DLD1 (cell line): ENCODE results near the gene F2R.
"Not testable (repeated sequence)": the region's sequence is repeated elsewhere in the genome, so short reads cannot be mapped to it uniquely, and the experiment has no call there.

Source experiments
- in situ Hi-C: cut with HindIII; loops from 2 replicates; pipeline ENCODE4 v1.10.0; 2017; ENCODE audit warnings: low sequenced_read_pairs

The F2R gene

DNA sequence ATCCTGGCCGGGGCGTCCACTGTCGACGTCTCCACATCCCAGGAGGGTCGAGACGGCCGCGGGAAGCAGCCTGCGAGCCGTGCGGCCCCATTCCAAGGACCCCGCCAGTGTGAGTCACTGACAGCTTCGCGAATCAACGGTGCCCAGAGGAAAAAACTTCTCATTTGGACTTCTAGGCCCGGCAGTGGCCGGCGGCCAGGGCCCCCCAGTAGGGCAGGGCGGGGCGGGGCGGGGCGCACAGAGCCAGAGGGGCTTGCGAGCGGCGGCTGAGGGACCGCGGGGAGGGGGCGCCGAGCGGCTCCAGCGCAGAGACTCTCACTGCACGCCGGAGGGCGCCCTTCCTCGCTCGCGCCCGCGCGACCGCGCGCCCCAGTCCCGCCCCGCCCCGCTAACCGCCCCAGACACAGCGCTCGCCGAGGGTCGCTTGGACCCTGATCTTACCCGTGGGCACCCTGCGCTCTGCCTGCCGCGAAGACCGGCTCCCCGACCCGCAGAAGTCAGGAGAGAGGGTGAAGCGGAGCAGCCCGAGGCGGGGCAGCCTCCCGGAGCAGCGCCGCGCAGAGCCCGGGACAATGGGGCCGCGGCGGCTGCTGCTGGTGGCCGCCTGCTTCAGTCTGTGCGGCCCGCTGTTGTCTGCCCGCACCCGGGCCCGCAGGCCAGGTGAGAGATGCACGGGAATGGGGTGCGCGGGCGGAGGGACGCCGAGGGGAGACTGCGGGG is at the start of gene F2R:
Gene F2R (plus strand): TSS at position 391 of the 720 bp plus-strand sequence. CDS start 182 bp downstream, at position 573.
- in situ Hi-C loops, result no loop called here

DNA sequence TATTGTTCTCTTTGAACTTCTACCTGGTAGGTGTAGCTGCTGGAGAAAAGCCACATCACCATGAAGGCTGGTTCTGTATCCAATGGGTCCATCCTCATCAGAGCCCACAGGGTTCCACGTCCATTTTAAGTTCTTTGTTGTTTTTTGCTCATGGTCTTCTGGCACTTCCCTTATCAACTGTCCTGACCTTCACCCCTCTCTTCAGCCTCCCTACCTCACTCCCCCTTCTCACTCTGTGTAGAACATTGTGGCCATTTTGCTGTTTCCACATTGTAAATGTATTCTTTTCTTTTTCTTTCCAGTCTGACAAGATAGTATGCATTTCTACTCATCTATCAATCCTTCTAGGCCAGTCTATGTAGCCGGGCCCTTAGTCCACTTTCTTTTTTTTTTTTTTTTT is 48.4 kb upstream of the F2R start:
- in situ Hi-C loops, result no loop called here

DNA sequence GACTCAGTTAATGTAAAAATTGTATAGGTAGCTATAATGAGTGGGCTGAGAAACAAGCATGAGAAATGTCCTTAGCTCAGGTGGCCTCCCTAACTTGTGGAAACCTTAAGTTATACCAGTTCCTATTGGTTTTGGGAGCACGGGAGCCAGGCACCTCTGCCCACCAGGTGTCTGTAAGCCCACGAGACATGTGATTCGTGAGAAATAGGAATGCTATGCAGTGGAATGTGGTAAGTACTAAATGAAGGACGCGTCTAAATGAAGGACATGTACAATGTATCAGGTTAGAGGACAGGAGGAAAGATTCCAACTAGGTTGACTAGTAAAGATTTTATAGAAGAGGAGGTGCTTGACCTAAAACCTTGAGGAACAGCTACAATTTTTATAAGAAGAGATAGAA is 46.7 kb upstream of the F2R start:
- in situ Hi-C loops, result no loop called here

DNA sequence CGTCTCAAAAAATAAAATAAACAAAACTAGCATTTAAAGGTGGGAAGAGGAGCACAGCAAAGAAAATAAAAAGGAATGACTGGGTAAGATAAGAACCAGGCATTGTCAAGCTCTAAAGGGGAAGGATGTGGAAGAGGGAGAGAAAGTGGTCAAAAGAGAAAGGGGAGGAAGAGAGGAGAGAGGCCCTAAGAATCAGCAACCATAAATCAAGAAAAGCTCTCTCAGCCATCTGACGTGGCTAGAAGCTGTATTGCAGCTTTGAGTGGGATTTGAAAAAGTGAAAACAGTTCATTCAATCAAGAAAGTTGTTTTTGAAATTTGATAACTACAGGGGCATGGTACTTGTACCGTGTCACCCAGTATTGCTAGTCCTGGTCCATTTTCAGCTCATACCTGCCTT is 45.4 kb upstream of the F2R start:
- in situ Hi-C loops, result no loop called here

DNA sequence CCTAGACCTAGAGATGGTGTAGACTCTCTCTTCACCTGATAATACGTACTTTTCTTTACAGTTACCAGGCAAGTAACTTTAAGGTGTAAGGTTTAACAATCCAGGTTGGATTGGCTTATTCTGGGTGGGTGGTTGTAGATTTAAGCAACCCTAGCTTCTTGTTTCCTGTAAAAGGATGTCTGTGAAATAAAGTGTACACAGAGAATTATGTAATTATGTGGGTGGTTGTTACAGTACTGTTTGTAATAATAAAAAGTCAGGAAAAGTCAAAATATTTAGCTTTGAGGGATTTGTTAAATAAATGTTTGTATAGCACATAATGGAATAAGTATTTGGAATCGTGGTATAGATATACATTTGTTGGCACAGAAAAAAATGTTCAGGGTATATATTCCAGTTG is 43.7 kb upstream of the F2R start:
- in situ Hi-C loops, result no loop called here

DNA sequence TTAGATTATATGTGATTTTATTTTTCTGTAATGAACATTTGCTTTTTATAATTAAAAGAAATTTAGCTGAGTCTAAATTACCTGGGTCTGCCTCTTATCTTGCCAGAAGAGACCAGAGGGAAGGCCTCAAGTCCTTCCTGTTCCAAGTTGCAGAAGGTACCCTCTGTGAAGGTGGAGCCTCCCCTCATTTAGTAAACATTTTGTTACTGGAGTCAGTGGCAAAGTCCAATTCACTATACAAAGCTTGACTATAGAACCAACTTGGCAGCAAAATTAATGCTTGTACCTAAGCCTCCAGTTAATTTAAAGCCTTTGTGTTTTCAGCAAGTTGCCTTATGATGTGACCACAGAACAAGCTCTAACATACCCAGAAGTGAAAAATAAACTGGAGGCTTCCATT is 42.8 kb upstream of the F2R start:
- in situ Hi-C loops, result no loop called here

DNA sequence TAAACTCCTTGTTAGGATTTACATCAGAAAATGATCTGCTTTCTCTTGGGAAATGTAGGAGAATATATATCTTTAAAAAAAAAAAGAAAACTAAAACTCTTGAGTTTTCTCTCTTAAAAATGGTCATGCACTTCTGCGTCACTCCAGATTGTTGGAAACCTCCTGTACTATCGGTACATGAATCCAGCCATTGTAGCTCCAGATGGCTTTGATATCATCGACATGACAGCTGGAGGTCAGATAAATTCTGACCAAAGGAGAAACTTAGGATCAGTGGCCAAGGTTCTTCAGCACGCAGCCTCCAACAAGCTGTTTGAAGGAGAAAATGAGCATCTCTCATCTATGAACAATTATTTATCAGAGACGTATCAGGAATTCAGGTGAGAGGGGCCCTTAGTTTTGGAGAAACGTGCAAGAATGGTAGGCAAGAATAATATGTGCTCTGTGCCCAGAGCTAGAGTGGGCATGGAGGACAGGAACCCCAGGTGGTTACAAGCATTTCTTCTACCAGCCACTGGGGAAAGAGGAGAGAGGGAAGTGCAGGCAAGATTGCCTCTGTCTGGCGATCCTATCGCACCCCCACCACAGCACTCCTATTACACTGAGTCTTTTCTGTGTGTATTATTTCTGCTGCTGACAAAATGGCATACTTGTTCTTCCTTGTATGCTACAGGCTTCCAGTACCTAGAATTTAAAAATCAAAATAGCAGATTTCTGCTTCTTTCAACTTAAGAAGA is 41.4 kb upstream of the F2R start:
- in situ Hi-C loops, result no loop called here

DNA sequence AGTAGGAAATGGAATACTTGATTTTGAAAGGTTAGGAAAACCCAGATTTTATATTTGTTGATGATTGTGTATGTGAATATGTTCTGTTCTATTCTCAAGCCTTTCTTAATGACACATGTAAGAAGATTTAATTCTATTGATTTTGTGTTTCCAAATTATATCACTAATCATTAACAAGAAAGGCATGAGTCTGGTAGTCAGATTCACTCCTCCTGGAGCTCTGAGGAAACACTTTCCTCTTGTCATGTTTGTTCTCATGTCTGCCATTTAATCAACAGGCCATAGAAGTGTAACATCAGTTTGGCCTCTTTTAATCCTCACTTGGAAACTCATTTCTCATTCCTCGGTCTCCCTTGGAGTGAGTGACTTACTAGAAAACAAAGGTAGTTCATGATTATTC is 40.6 kb upstream of the F2R start:
- in situ Hi-C loops, result no loop called here

DNA sequence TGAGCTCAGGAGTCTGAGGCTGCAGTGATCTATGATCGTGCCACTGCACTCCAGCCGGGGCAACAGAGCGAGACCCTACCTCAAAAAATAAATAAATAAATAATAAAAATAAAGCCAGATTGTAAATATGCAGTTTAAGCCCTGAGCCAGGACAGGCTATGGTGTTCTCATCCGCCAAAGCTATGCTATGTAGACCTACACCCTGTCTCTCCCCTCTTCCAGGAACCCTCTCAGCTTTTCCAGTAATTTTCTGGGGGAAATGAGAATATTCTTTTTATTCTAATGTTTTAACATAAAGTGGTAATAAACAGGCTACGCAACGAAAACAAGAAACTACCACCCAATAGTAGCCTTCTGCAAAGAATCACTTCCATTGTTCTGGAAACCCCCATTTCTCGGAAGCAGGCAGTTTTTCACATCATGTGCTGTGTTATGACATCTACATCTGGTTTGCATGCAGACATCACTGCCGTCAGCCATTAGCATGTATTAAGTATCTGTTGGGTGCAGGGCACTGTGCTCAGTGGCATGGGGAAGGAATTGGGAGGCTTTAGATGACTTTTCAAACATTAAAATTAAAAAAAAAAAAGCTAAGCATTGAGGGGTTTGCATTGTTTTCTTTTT is 38.0 kb upstream of the F2R start:
- in situ Hi-C loops, result no loop called here

DNA sequence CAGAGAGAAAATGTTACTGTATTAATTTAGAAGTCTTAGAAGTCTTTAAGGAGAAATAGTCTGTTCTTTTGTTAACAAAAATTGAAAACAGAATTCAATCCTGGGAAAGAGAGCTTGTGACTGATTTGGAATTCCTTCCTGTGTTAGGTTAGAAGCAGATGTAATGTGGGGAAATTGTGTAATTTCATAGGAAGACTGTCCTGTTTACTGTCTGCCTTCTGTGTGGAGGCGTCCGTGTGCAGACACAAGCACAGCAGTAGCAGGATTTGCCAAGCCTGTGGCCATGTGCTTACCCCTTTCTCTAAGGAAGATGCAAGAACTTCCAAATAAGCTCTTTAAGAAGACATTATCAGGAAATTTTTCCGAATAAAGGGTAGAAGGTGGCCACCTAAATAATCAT is 36.7 kb upstream of the F2R start:
- in situ Hi-C loops, result no loop called here

DNA sequence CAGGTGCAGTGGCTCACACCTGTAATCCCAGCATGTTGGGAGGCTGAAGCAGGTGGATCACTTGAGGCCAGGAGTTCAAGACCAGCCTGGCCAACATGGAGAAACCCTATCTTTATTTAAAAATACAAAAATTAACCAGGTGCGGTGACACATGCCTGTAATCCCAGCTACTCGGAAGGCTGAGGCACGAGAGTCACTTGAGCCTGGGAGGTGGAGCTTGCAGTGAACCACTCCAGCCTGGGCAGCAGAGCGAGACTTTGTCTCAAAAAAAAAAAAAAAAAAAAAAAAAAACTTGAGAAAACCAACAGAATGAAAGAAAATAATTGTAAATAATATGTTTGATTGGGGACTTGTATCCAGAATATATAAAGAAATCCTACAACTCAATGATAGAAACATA is 35.1 kb upstream of the F2R start:
- in situ Hi-C loops, result not testable (repeated sequence)

DNA sequence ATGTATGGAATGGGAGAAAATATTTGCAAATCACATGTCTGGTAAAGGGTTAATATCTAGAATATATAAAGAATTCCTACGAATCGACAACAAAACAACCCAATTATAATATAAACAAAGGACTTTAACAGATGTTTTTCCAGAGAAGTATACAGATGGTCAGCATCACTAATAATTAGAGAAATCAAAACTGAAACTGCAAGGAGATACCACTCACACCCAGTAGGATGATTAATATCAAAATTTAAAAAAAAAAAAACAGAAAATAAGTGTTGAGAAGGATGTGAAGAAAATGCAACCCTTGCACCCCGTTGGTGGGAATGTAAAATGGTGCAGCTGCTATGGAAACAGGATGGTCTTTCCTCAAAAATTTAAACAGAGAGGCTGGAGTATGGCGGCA is 34.6 kb upstream of the F2R start:
- in situ Hi-C loops, result no loop called here

DNA sequence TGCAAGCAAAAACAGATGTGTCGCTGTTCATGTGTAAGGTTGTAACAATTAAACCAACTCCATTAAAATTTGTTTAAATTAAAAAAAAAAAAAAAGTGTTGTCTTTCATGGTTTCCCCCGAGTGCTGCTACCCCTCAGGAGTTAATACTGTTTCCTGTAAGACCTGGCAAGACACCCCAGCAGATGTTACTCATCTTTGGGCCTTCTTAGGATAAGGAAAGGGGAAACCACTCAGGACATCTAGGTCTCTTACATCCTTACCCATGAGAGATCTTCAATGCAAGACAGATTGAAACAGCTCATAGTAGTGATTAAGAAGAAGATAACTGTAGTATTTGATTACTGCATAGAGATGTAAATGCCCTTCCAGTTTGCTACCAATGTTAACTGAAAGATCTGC is 33.5 kb upstream of the F2R start:
- in situ Hi-C loops, result no loop called here

DNA sequence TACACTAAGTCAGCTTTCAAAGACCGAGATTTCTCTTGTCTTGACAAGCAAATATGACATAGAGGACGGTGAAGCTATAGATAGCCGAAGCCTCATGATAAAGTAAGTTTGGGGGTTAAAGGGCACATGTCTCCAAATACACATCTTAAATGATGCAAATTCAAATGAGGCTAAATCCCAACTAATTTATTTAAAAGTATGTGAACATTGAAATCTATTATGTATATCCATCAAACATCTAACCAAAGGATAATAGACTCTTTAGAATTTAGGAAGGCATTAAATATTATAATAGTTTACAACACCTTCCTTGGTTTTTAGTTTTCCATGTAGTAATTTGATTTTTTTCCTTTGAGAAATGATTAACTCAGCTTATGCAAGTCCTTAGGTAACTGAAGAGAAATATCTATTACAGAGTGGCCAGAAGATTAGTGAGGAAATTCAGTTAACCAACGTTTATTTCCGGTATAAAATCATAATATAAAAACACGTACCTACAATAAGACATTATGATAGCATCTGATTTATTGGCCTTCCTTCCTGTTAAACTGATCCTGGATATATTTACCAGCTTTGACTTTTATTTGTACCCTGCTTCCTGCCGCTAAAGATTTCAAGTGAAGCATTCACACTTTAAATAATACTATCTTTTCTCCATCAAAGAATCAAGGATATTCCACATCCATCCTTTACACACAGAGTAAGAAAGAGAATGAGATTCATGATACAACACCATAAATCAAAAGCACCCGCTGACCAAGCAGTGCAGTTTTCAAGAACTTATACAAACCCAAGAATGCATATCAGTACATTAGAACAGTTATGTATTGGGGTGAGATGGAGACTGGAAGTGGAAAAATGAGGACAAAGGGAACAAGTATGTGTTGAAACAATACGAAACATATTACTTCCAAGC is 31.9 kb upstream of the F2R start:
- in situ Hi-C loops, result no loop called here

DNA sequence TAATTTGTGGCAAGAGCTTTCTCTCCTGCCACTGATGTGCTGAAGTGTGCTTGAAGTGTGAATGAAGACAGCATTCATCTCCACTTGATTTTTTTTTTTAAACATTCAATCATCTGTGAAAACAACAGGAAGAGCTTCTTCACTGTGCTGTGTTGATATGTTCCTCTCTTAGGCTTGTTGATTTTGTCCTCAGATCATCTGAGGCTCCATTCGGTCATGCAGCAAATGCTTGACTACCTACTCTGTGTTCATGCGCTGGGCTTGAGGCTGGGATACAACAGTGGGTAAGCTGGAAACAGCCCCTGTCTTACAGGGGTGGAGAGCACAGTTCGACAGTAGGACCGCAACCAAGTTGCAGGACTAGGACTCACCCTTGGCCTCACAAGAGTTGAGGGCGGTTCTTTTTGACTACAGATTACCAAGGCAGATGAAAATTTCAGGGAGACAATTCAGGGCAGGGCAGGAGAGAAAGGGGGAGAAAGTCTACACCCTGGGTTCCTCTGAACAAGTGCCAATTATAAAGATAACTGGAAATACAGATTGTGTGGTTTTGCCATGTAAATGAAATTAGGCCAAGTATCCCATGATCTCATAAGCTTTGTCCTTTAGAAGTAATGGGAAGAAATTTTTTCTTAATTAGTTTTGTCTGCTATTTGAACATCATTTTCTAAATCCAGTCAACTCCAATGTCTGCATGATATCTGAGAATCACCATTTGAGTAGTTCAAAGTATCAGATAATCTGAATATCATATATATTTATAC is 31.0 kb upstream of the F2R start:
- in situ Hi-C loops, result no loop called here

DNA sequence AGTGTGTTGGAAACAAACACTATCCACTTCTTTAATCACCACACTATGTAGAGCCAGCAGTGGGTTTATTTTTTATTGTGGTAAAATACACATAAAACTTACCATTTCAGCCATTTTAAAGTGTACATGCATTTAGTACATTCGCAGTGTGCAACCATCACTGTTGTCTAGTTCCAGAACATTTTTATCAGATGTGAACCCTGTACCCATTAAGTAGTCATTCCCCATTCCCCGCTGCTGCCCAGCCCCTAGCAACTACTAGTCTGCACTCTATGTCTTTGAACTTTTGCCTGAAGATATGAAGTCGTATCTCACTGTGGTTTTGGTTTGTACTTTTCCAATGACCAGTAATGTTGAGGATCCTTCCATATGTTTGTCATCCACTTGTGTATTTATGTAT is 30.2 kb upstream of the F2R start:
- in situ Hi-C loops, result no loop called here

DNA sequence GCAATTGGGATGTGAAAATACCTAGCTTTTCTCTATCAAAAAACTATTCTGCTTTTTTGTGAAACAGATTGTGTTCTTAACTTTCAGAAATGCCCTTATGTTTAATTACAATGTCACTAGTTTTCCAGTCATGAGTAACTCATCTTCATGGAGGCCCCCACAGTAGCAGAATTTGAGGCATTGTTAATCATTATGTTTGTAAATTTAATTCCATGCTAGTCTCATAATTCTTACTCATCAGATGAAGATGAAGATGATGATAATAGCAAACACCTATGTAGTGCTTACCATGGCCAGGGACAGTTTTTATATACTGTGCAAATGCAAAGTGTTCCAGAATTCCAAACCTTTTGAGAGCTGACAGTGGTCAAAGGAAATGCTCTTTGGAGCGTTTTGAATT is 27.7 kb upstream of the F2R start:
- in situ Hi-C loops, result no loop called here

DNA sequence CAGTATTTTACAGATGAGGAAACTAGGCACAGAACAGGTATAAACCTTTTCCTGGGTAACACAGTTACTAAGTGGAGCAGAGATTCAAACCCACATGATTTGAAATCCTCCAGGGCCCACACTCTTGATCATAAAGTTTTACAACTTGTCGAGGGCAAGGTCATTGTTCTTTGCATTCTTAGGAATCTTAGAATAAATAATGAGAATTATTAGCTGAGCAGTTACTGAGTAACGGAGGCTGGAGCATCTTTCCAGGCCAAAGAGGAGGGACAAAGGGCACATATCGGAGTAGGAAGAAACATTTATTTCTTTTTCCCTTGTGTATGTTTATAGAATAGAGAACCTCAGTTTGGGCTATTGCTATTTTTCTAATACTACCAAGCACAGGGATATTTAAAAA is 27.1 kb upstream of the F2R start:
- in situ Hi-C loops, result no loop called here

DNA sequence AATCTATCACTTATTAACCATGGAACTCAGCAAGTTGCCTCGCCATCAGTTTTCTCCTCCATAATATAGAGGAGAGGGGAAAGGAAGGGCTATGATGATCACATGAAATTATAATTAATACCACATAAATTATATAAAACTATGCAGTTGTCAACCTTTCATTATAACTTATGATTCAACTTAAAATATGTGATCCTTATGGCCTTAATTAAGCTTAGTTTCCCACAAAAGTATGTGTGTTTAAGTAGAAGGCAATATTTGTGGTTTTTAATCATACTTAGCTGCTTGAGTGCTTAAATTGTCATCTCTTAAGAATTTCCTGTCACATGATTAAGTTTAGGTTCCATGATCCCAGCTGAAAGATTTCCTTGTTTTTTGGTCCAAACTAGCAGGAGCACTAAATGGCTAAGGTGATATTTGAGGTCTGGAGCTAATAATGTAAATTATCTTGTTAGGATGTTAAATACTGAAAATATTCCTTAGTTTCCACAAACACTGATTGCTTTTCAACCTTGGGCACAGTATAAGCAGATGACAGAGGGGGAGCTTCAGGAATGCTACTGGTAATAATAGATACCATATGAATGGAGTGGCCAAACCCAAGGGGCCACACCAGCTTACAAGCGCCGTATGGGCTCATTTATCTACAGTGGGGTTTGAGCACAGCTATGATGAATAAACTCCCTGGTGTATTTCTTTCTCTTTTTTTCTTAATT is 26.4 kb upstream of the F2R start:
- in situ Hi-C loops, result no loop called here
